GM21526 (cell line): ENCODE measurements around the gene TXNRD2.

Experiments used
- ATAC-seq: cut with Tn5 transposase; IDR thresholded peaks from one replicate; pipeline ENCODE4 v1.9.1; 2021; ENCODE audit warnings: moderate library complexity; ENCODE audit not compliant: unreplicated experiment, low FRiP score

TXNRD2 gene

GRCh38 chr22:19941365-19942082, at the start of gene TXNRD2, which contains the start of gene COMT:
TSS of gene TXNRD2 (minus strand) at chr22:19941818. CDS start at chr22:19941803, 15 bp downstream.
TSS of gene COMT (plus strand) at chr22:19941772. CDS start at chr22:19962527, 20,755 bp downstream.
- ATAC-seq: no peak

DNA sequence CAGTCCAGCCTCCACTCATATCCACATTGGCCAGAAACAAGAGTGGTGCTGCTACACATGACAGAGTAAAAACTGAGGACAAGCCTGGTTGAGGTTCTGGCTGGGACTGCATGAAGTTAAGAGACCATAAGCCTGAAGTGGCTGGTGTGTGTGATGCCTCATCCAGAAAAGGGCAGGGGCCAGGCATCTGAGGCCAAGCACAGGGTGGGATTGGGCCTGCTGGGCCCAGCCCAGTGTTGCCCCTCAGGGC, 49.7 kb upstream of the TXNRD2 start:
- ATAC-seq: no peak

- ATAC-seq: no peak
Measured at GRCh38 chr22:19990609-19991394, 49.2 kb upstream of the TXNRD2 start.

DNA sequence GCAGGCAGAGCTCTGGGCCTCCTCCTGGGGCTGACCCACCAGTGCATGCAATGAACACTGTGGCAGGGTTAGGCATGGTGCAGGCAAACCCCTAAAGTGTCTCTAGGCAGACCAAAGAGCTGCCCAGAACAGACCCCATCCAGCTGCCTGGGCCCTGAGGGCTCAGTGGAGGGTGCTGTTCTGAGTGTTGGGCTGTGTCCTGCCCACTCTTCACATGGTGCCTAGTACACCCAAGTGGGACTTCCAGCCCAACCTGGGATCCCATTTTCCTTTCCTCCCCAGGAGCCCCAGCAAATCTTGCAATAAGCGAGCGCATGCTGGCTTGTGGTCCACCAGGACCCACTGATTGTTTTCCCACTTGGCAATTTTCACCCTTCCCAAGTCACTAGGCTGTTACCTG, 48.6 kb upstream of the TXNRD2 start:
- ATAC-seq: no peak

DNA sequence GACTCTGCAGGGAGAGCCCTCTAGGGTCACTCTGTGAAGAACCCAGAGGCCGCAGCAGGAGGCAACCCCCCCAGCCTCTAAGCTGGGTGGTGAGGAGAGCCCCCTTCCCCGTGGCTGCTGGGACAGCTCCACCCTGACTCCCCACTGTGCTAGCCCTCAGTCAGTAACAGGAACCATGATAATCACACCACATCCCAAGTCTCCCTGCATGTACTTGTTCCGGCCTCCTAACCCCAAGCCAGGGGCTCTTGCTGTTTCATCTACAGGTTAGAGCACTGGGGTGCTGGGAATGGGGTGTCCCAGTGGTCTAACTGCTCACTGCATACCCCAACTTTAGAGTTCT, 48.1 kb upstream of the TXNRD2 start:
- no peak for ATAC-seq

- no peak for ATAC-seq
Measured at GRCh38 chr22:19988965-19989724, 47.5 kb upstream of the TXNRD2 start.

- ATAC-seq: no peak
Measured at GRCh38 chr22:19988331-19988808, 46.8 kb upstream of the TXNRD2 start.

DNA sequence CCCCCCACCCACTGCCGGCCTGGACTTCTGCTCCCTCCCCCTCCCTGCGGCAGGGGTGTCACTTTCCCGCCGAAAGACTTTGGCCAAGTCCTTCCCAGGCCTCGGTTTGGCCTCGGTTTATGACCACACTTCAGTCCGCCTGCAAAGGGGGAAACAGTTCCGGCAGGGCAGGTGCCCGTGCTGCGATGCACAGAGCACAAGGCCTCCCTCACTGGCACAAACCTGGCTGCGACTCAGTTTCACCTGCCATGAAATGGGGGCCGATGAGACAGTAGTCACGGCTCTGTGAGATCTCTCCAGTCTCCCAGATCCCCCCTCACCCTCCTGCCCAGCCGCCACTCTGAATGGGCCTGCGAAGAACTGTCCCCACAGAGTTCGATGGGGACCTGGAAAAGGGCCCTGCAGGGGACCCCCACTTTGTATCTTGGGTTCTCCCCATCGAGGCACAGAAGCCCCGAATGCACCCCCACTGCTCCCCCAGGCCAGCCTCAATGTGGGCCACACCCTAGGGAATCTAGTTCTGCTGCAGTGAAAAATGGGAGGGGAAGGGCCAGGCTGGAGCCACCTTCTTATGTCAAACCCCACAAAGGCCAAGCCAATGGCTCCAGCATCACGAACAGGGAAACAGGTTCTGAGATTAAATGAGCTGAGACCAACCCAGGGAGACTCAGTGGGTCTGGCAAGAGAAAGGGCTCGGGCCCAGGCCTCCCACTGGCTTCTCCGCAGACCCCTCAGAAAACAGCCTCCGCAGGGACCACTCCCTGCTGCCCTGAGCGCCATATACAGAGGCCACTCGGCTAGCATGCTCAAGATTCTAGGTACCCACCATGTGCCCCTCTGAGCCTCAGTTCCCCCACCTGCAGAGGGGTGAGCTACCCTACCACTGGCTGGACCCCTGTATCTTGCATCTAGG, 46.0 kb upstream of the TXNRD2 start:
- no peak for ATAC-seq

GRCh38 chr22:19986410-19987341, 45.1 kb upstream of the TXNRD2 start:
- ATAC-seq: no peak

DNA sequence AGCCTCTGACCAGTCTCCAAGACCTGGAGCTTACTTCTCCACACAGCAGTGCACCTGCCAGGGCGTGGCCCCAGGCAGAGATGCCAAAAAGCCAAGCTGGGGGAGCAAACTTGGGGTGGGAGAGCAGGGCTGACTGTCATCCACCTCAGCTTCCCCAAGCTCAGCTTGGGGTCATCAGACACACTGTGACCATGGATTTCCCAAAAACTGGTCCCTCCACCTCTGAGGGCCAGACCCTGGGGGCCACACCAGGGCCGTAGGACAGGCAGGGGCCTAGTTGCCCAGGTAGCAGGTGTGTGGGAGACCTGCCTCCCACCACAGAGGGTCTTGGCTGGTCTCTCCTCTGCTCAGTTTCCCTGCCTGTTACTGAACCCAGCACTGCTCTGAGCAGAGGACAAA, 44.4 kb upstream of the TXNRD2 start:
- no peak for ATAC-seq

GRCh38 chr22:19984851-19985811, 43.5 kb upstream of the TXNRD2 start:
- no peak for ATAC-seq

- ATAC-seq: no peak
Measured at GRCh38 chr22:19984201-19984753, 42.7 kb upstream of the TXNRD2 start.

- ATAC-seq: no peak
Measured at GRCh38 chr22:19983741-19984140, 42.1 kb upstream of the TXNRD2 start.

DNA sequence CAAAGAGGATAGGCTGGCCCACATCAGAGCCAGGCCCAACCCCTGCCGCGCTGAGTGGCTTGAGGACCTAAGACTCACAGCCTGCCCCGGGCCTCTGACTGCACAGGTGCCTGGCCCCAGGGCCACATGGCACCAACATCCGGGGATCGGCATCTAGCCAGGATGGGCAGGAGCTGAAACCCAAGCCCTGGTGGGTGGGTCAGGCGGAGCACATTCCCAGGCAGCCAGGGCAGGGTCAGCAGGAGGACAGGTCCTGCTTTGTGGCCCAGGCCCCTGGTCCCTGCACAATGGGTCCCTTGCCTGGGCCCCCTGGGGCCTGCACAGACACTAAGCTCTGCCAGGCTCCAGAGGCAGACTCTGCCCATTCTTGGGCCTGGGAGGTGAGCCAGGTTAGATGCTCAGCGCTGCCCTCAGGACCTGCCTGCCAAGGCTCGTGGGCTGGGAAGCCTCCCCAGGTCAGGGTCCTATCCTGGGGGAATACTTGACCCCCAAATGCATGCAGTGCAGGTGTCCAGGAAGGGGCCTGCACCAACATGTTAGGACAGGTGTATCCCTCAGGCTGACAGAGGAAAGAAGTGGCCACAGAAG, 41.5 kb upstream of the TXNRD2 start:
- ATAC-seq: no peak

DNA sequence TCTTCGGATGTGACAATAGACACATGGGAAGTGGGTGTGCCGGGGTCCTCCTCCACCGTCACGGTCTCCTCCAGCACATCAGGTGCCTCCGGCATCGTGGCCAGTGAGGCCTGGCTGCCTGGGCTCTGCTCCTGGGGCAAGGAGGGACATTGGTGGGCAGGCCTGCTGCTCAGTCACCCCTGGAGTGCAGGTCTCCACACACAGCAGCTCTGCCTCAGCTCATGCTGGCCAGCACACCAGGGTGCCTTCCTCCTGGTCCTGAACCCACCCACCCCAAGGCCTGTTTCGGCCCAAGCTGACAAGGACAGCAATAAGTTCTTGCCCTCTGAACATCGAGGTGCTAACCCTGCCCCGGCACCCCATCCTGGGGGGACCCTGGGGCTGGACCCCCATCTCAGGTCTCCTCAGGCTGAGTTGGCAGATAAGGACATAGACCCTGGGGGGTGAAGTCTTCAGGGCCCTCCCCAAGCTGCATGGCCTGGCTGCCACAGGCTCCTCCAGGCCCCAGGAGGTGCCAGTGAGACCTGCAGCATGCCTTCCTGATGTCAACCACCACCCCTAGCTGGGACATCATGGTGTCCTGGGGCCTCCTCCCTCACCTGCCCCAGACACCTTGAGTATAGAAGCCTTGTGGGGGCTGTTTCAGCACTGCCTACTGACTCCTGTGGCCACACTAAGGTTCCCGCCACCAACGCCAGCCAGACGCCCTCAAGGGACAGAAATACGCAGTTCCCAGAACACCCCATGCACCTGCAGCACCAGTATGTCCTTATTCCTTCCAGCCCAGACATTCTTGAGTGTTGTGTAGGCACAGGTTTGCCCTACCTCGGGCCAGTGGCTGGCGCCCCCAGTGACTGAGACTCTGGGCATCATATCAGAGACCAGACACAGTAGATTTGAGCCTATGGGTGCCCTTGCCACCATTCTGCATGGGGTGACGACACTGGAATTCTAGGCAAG, 40.6 kb upstream of the TXNRD2 start:
- no peak for ATAC-seq

DNA sequence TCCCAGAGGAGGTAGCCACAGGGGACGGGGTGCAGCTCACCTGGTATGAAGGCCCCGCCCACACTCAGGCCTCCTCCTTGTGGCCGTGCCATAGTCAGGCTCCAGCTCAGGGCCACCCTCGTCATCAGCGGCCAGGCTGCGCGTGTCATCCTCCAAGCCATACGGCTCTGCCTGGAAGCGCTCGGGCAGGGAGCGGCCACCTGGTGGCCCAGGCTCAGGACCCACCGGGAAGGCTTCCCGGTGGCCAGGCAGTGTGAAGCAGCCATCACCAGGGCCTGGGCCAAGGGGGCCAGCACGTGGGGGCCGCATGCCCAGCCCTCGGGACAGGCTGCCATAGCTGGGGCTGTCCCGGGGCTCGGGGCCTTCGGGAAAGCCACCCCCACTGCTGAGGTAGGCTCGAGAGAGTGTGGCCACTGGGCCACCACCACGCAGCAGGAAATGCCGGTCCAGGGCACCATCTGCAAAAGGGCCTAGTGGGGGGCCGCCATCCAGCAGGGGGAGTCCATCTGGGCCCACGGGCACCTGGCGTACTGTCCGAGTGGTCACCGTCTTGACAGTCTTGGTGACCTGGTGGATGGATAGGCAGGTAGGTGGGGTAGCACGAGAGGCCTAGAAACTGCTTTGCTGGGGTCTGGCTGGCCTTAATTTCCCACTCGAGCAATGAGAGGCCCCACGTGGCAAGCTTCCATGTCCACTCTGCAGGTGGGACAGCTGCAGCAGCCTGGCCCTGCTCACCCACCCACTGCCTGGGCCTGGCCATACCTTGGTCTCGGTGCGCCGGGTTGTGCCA, 39.7 kb upstream of the TXNRD2 start:
- no peak for ATAC-seq
